GM12878 (cell line): ENCODE results near the gene FYB1.

Experiments
- E2F4 ChIP-seq: IDR thresholded peaks from 2 replicates; pipeline ENCODE4 v1.6.1; 2012; ENCODE audit warnings: low read depth, low read length, improper control_type of control experiment
- KAT2A ChIP-seq: conservative IDR thresholded peaks from 2 replicates; pipeline ENCODE4 v1.6.1; 2011; ENCODE audit warnings: low read depth, low read length; ENCODE audit not compliant: control insufficient read depth
- POLR2A ChIP-seq: IDR thresholded peaks from 2 replicates; pipeline ENCODE4 v1.6.1; 2011; ENCODE audit warnings: low read depth, mild to moderate bottlenecking, low read length
- RCOR1 ChIP-seq: conservative IDR thresholded peaks from 2 replicates; pipeline ENCODE4 v1.6.1; 2012; ENCODE audit warnings: low read depth, low read length, improper control_type of control experiment
- SRF ChIP-seq, 2 experiments: IDR thresholded peaks; 2 replicates each; pipeline ENCODE4 v1.6.1; 2011; ENCODE audit warnings: low read depth in 2 of 2, low read length in 2 of 2, mild to moderate bottlenecking in 1 of 2, moderate library complexity in 1 of 2
- ZBED1 ChIP-seq: IDR thresholded peaks from 2 replicates; pipeline ENCODE4 v1.6.1; 2016; ENCODE audit warnings: borderline replicate concordance
- TF ChIP-seq, protein P1 (sequence below), 3 experiments: IDR thresholded peaks in 2 of 3; conservative IDR thresholded peaks in 1 of 3; 2 replicates each; pipeline ENCODE4 v1.5.1; 2011; ENCODE audit warnings: low read depth in 3 of 3, low read length in 3 of 3, mild to moderate bottlenecking in 3 of 3, control low read depth in 2 of 3, moderate library complexity in 2 of 3, inconsistent platforms in 1 of 3, mixed read lengths in 1 of 3; ENCODE audit not compliant: control insufficient read depth in 2 of 3, insufficient read depth in 1 of 3; ENCODE audit errors: extremely low read depth in 1 of 3

DNA sequence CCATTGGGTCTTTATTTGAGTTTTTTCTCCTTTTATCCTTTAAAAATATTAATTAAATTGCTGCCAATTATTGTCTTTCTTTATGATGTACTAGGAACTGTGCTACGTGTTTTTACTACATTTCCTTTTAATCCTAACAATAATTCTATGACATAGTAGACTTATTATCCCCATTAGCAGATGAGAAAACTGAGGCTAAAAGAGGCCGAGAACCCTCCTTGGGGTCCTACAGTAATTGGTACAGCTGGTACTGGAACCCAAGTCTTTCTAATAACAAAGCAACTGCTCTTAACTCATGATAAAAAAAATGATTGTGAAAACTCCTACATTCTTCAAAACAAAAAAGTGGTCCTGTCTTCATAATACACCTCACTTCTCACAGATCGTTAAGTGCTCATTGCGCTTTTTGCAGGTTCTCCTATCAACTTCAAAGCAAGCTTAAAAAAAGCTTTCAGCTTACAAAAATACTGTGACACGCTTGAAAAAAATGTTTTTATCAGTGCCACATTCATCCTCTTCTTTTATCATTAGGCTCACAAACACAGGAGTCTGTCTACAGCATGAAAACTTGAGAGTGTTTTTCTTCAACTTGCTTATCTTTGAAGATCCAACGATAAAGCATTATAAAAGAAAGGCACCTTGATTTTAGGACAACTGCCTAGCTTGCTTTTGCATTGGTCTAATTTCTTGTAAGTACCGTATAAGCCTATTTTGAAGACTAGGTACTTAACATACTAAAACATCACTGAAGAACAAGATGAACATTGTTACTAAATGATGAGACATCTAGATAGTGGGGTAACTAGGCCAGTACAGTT, 32.4 kb downstream of the FYB1 start:
- TF ChIP-seq SRF (IDR thresholded peaks at IDR 0.05; ENCODE audit: low read depth in 2 of 2, low read length in 2 of 2) (no peak), RCOR1 (no peak), E2F4 (no peak), POLR2A (no peak), KAT2A (no peak), ZBED1 (no peak)
- TF ChIP-seq, protein P1, sequence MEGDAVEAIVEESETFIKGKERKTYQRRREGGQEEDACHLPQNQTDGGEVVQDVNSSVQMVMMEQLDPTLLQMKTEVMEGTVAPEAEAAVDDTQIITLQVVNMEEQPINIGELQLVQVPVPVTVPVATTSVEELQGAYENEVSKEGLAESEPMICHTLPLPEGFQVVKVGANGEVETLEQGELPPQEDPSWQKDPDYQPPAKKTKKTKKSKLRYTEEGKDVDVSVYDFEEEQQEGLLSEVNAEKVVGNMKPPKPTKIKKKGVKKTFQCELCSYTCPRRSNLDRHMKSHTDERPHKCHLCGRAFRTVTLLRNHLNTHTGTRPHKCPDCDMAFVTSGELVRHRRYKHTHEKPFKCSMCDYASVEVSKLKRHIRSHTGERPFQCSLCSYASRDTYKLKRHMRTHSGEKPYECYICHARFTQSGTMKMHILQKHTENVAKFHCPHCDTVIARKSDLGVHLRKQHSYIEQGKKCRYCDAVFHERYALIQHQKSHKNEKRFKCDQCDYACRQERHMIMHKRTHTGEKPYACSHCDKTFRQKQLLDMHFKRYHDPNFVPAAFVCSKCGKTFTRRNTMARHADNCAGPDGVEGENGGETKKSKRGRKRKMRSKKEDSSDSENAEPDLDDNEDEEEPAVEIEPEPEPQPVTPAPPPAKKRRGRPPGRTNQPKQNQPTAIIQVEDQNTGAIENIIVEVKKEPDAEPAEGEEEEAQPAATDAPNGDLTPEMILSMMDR (IDR thresholded peaks at IDR 0.05 in 2 of 3, conservative IDR thresholded peaks at IDR 0.05 in 1 of 3; ENCODE audit: control insufficient read depth in 2 of 3, extremely low read depth in 1 of 3, insufficient read depth in 1 of 3, low read depth in 3 of 3, low read length in 3 of 3): no peak
